Pancreas (tissue), 10 donors: ENCODE data around the gene LRBA. TPM values are rescaled to one million over a fixed set of nuclear protein-coding genes. Genes with fewer than 3 reads are reported as not detected.

ENCODE experiments used
- ATAC-seq, 4 donors: fragments of 200-7000 bp; cut with Tn5 transposase; one replicate each; pipeline versions ENCODE4 v1.8.0 to v1.9.1; 2020; ENCODE audit warnings: mild to moderate bottlenecking in 4 of 4, moderate library complexity in 4 of 4
- DNase-seq, 6 donors: peaks; one replicate each; pipeline ENCODE4 v3.0.0-alpha.2; 2020
- FAIRE-seq: peaks from 2 replicates; lab custom pipeline; 2012; peaks lifted over from hg19 to GRCh38; lab: Jason Lieb, UNC
- H3K27ac ChIP-seq, 4 donors: fragments of 200-600 bp; sonication (generic); 1 replicate in 3 of 4; 2 replicates in 1 of 4; pipeline versions ENCODE4 v1.5.0 to v1.8.0; 2020
- H3K27me3 ChIP-seq, 4 donors: fragments of 200-600 bp; one replicate each; pipeline ENCODE4 v1.8.0; 2021
- H3K36me3 ChIP-seq, 3 donors: fragments of 200-600 bp; sonication (generic) in 1 of 3; one replicate each; pipeline versions ENCODE4 v1.5.0 to v1.8.0; 2020 to 2021
- H3K4me1 ChIP-seq, 3 donors: fragments of 200-600 bp; one replicate each; pipeline ENCODE4 v1.8.0; 2021
- H3K4me3 ChIP-seq, 4 donors: fragments of 200-600 bp; sonication (generic) in 2 of 4; one replicate each; pipeline versions ENCODE4 v1.5.0 to v1.8.0; 2020 to 2021
- H3K9me3 ChIP-seq, 4 donors: fragments of 200-600 bp; one replicate each; pipeline ENCODE4 v1.8.0; 2021
- WGBS, 2 donors: extraction: QIAGEN DNeasy Blood & Tissue Kit; methylation state at CpG; one replicate each; pipeline ENCODE4 v1.1.7; 2013; 5-methylcytosine and 5-hydroxymethylcytosine counted together
- intact Hi-C, 3 donors: fragments of 100-400 bp; cut with DNase I; formaldehyde crosslinking; loops; one replicate each; pipeline versions ENCODE4 v1.11.1 to v1.14.2; 2022
- polyA plus RNA-seq, 2 donors: library from polyadenylated mRNA; stranded (reverse); fragments of 200-250 nt; gene quantifications; one replicate each; pipeline ENCODE4 v1.2.3, GENCODE V29; 2013
- total RNA-seq, 6 donors: library from RNA; stranded (reverse); fragmentation: NEBNext Ultra II Directional in 4 of 6; extraction: Animal tissue kit (Norgen Biotek cat#: 25700) in 4 of 6; gene quantifications; one replicate each; pipeline versions ENCODE4 v1.2.1 to v1.2.4, GENCODE V29; 2021 to 2023
- TF ChIP-seq, protein P1 (sequence below), 4 donors: fragments of 200-600 bp; sonication (generic) in 3 of 4; IDR thresholded peaks; one replicate each; pipeline versions ENCODE4 v1.5.0 to v1.8.0; 2021; ENCODE audit warnings: antibody characterized with exemption in 4 of 4
- donor health status: healthy with polysubstance abuse.
- donor health status: DM: no; HTN: no; CAD: no; lungs with moderate emphysema.
- donor health status: DM: no; HTN: no; CAD: no.
- donor health status: control.
- donor health status: control.
- donor health status: Bipolar disorder and iron deficiency.
- donor health status: DM: yes; HTN: yes; CAD: no.
- donor health status: DM: no; HTN: no; CAD: no.
- donor health status: DM: no; HTN: no; CAD: no.
- donor health status: DM: yes; HTN: yes; CAD: no.

The LRBA gene
- total and polyA plus RNA-seq, 8 donors, result 6.6 to 35.3 (median 22.3) TPM

DNA sequence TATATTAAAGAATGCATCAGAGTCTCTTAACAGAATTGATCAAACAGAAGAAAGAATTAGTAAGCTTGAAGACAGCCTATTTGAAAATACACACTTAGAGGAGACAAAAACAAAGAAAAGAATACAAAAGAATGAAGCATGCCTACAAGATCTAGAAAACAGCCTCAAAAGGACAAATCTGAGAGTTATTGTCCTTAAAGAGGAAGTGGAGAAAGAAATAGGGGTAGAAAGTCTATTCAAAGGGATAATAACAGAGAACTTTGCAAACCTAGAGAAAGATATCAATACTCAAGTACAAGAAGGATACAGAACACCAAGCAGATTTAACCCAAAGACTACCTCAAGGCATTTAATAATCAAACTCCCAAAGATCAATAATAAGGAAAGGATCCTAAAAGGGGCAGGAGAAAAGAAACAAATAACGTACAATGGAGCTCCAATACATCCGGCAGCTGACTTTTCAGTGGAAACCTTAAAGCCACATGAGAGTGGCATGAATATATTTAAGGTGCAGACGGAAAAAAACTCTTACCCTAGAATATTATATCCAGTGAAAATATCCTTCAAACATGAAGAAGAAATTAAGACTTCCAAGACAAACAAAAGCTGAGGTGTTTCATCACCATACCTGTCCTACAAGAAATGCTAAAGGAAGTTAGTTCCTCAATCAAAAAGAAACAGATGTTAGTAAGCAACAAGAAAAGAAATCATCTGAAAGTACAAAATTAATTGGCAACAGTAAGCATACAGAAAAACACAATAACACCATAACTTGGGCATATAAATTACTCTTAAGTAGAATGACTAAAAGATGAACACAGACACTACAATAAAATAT lies 36.1 kb downstream of the LRBA start:
- peak; percentile 9 for FAIRE-seq
- DNase-seq, result no peak
- no peak for ATAC-seq

DNA sequence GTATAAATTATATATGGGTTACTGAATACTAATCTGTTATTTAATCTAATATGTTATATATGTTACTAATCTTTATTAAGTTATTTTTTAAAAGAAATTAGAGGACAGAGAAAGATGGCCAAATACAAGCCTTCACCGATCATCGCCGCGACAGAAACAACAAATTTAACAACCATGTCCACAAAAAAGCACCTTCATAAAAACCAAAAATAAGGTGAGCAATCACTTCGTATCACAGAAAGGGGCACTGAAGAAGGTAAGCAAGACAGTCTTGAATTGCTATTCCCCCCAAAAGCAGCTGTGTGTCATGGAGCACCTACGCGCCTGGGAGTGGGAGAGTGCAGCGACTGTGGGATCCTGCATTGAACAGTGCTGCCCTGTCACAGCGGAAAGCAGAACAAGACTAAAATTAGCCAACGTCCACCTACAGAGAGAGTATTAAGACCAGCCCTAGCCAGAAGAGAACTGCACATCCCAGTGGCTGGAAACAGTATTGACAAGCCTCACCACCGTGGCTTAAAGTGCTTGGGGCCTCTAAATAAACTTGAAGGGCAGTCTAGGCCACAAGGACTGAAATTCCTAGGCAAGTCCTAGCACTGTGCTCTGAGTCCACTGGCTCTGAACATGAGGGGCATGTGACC lies 38.5 kb downstream of the LRBA start:
- intact Hi-C loops, result no loop called here
- TF ChIP-seq, protein P1, sequence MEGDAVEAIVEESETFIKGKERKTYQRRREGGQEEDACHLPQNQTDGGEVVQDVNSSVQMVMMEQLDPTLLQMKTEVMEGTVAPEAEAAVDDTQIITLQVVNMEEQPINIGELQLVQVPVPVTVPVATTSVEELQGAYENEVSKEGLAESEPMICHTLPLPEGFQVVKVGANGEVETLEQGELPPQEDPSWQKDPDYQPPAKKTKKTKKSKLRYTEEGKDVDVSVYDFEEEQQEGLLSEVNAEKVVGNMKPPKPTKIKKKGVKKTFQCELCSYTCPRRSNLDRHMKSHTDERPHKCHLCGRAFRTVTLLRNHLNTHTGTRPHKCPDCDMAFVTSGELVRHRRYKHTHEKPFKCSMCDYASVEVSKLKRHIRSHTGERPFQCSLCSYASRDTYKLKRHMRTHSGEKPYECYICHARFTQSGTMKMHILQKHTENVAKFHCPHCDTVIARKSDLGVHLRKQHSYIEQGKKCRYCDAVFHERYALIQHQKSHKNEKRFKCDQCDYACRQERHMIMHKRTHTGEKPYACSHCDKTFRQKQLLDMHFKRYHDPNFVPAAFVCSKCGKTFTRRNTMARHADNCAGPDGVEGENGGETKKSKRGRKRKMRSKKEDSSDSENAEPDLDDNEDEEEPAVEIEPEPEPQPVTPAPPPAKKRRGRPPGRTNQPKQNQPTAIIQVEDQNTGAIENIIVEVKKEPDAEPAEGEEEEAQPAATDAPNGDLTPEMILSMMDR (IDR thresholded peaks at IDR 0.05), result no peak
- Histone ChIP-seq H3K9me3 (no peaks in the 10 kb centered on the region), H3K27ac (no peak overlapping the region), H3K4me1 (peaks cover 6 to 16% (median 13%) of the 10 kb centered on the region in 3 donors), H3K36me3 (no peaks in the 10 kb centered on the region), H3K4me3 (no peak overlapping the region), H3K27me3 (no peaks in the 10 kb centered on the region)
- whole genome bisulfite sequencing, 2 donors, result 85 to 86% methylated on average over 11 of the region's 11 CpGs
- DNase-seq (no peak), FAIRE-seq (no peak), ATAC-seq (no peak)

More for the DNA sequence above, 36.1 kb downstream of the LRBA start:
- WGBS, 2 donors, result 97 to 98% methylated on average over 3 of the region's 3 CpGs
- TF ChIP-seq, protein P1 (IDR thresholded peaks at IDR 0.05), result no peak
- Histone ChIP-seq H3K4me3 (no peak overlapping the region), H3K27me3 (no peaks in the 10 kb centered on the region), H3K36me3 (no peaks in the 10 kb centered on the region), H3K27ac (no peak overlapping the region), H3K4me1 (peaks cover 0 to 7% (median 0%) of the 10 kb centered on the region in 3 donors), H3K9me3 (no peaks in the 10 kb centered on the region)
- intact Hi-C loops, result no loop called here

DNA sequence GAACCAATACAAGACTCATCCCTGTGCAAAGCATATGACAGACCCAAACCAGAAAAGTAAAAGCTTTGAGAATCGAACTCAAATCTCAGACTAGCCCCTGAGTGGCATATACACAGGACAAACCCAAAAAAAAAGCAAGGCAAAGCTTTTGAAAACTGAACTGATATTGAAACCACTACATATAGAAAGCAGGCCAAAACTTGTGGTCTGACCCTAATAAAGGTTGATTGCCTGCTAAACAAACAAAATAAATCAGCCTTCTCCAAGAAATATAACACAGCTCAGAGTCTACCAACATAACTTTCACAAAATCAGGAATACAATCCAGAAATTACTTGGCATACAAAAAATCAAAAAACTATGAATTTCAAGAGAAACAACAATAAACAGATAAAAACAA lies 40.3 kb downstream of the LRBA start:
- no peak for ATAC-seq
- no peaks in the 10 kb centered on the region for H3K27me3 ChIP-seq
- no peak for DNase-seq
- H3K36me3 ChIP-seq, result no peaks in the 10 kb centered on the region
- no peaks in the 10 kb centered on the region for H3K9me3 ChIP-seq
- no peak overlapping the region for H3K27ac ChIP-seq
- peaks cover 6 to 17% (median 16%) of the 10 kb centered on the region in 3 donors for H3K4me1 ChIP-seq
- intact Hi-C loops, result no loop called here
- H3K4me3 ChIP-seq, result no peak overlapping the region
- 64 to 80% methylated on average over 1 of the region's 1 CpG for WGBS, 2 donors
- FAIRE-seq, result no peak
- TF ChIP-seq, protein P1 (IDR thresholded peaks at IDR 0.05), result no peak

DNA sequence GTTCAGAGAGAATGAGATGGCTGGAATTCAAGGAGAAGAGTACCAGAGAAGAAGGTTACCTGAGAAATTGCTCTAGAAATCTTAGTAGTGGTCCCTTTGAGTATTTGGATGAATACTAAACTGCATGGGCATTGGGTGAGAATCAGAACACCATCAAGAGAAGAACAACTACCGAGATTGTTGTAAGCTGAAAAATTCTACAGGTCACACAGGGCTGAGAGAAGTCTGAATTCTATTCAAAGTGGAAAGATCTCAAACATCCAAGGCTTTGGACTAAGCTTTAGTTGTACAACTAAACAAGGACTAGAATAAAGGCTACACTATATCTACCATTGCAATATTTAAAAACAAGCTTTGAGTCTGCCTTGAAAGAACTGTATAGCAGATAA lies 40.8 kb downstream of the LRBA start:
- no peaks in the 10 kb centered on the region for H3K27me3 ChIP-seq
- intact Hi-C loops, result no loop called here
- 88 to 100% methylated on average over 1 of the region's 1 CpG for WGBS, 2 donors
- no peak overlapping the region for H3K27ac ChIP-seq
- H3K36me3 ChIP-seq, result no peaks in the 10 kb centered on the region
- peaks cover 6 to 17% (median 16%) of the 10 kb centered on the region in 3 donors for H3K4me1 ChIP-seq
- no peak overlapping the region for H3K4me3 ChIP-seq
- FAIRE-seq, result no peak
- no peaks in the 10 kb centered on the region for H3K9me3 ChIP-seq
- no peak for DNase-seq
- no peak for ATAC-seq
- TF ChIP-seq, protein P1 (IDR thresholded peaks at IDR 0.05), result no peak
